ENCODE measurements around the gene EXOC3. TPM values are rescaled to one million over a fixed set of nuclear protein-coding genes. Genes with fewer than 3 reads are reported as not detected.

Gene EXOC3
- total RNA-seq, 3 donors from 2014 or later = 49.8 to 63.7 (median 53.3) TPM

DNA sequence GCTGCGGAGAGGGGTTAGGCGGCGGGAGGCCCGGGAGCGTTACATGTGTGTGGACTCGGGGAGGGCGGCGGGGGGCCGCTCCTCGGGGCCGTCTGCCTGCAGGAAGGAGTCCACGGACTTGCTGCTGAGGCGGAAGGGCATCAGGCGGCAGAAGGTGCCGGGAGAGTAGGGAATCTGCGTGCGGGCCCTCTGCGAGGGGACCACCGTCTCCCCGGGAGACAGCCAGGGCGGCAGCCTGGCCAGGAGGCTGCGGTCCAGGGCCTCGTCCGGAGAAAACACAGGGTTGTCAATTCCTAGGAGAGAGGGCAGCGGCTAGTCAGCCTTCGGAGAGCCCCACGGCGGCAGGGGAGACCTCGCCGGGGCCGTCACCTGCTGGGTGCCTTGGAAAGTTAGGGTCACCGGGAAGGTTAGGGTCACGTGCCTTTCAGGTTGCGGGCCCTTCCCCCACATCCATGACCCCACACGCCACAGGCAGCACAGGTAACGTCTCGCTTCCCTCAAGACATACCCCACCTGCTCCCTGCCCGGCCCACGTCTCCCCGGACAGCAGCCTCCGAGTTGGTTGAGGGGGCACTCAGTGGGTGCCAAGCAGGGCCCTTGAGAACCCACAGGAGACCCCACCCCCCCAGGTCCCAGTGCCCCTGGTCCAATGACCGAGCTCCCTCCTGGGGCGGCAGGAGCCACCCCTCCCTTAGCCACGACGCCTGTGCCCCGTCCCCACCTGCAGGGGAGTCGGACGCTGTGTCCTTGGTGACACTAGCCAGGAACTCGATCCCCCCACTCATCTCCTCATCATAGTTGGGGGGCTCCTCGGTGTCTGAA, 32.1 kb downstream of the EXOC3 start:
- H3K27ac ChIP-seq = no peak overlapping the region
- TF ChIP-seq, protein P1, sequence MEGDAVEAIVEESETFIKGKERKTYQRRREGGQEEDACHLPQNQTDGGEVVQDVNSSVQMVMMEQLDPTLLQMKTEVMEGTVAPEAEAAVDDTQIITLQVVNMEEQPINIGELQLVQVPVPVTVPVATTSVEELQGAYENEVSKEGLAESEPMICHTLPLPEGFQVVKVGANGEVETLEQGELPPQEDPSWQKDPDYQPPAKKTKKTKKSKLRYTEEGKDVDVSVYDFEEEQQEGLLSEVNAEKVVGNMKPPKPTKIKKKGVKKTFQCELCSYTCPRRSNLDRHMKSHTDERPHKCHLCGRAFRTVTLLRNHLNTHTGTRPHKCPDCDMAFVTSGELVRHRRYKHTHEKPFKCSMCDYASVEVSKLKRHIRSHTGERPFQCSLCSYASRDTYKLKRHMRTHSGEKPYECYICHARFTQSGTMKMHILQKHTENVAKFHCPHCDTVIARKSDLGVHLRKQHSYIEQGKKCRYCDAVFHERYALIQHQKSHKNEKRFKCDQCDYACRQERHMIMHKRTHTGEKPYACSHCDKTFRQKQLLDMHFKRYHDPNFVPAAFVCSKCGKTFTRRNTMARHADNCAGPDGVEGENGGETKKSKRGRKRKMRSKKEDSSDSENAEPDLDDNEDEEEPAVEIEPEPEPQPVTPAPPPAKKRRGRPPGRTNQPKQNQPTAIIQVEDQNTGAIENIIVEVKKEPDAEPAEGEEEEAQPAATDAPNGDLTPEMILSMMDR (IDR thresholded peaks at IDR 0.05) = no peak
- TF ChIP-seq POLR2AphosphoS5 (IDR thresholded peaks at IDR 0.05) (no peak), POLR2A (IDR thresholded peaks at IDR 0.05) (no peak)
- H3K4me1 ChIP-seq = peaks cover 0 to 6% of the 10 kb centered on the region in 2 donors
- no peaks in the 10 kb centered on the region for H3K9me3 ChIP-seq
- peak overlapping the region in 2 of 3 donors; percentile 59 to 87 for H3K4me3 ChIP-seq
- DNase-seq (ENCODE audit: low spot score in 2 of 2) = no peak
- H3K36me3 ChIP-seq = no peaks in the 10 kb centered on the region
- peaks cover 11 to 55% of the 10 kb centered on the region in 2 donors for H3K27me3 ChIP-seq
- intact Hi-C loops (cut with DNase I; ENCODE audit: low total_unique reads) = no loop called here

- H3K4me3 ChIP-seq = no peak overlapping the region
- peaks cover 14 to 61% of the 10 kb centered on the region in 2 donors for H3K27me3 ChIP-seq
- no peaks in the 10 kb centered on the region for H3K9me3 ChIP-seq
- intact Hi-C loops (cut with DNase I; ENCODE audit: low total_unique reads) = no loop called here
- TF ChIP-seq POLR2A (IDR thresholded peaks at IDR 0.05) (no peak), POLR2AphosphoS5 (IDR thresholded peaks at IDR 0.05) (no peak)
- TF ChIP-seq, protein P1 (IDR thresholded peaks at IDR 0.05) = no peak
- DNase-seq (ENCODE audit: low spot score in 2 of 2) = no peak
- H3K36me3 ChIP-seq = no peaks in the 10 kb centered on the region
- H3K27ac ChIP-seq = no peak overlapping the region
- peaks cover 0 to 6% of the 10 kb centered on the region in 2 donors for H3K4me1 ChIP-seq
These were observed 32.7 kb downstream of the EXOC3 start for GRCh38 chr5:475704-476101.

DNA sequence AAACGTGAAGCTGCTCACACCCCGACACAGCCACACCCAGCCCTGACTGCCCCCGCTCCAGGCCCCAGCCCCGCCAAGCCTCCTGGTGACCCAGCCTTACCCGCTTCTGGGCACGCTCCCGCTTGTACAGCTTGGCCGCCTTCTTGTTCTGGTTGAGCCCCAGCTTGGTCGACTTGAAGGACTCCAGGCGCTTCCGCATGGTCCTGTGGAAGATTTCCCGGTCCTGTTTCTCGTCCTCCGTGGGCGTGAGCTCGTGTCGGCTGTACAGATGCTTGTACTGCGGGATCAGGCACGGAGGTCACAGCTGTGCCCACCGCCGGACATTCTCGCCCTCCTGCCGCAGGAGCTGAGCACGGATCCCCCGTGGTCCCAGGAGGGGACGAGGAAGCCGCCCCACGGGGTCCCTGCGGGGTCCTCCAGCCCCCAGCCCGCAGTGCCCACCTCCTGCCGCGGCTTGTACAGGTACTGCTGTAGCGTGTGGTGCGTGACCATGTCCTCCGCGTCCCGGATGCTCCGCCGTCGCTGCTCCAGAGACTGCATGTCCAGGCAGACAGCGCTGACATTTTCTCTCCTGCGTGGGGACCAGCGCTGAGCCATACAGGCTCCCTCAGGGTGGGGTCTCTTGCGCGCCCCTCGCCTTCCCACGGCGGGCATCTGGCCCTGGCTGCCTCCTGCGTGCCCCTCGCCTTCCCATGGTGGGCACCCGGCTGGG, 33.3 kb downstream of the EXOC3 start:
- Histone ChIP-seq H3K27ac (no peak overlapping the region), H3K27me3 (peaks cover 14 to 67% of the 10 kb centered on the region in 2 donors), H3K9me3 (no peaks in the 10 kb centered on the region), H3K4me1 (peaks cover 0 to 6% of the 10 kb centered on the region in 2 donors), H3K4me3 (no peak overlapping the region), H3K36me3 (no peaks in the 10 kb centered on the region)
- intact Hi-C loops (cut with DNase I; ENCODE audit: low total_unique reads) = no loop called here
- no peak for DNase-seq (ENCODE audit: low spot score in 2 of 2)
- TF ChIP-seq, protein P1 (IDR thresholded peaks at IDR 0.05) = no peak
- no peak for TF ChIP-seq POLR2A (IDR thresholded peaks at IDR 0.05)
- no peak for TF ChIP-seq POLR2AphosphoS5 (IDR thresholded peaks at IDR 0.05)

- H3K27me3 ChIP-seq = peaks cover 14 to 71% of the 10 kb centered on the region in 2 donors
- peaks cover 0 to 6% of the 10 kb centered on the region in 2 donors for H3K4me1 ChIP-seq
- H3K9me3 ChIP-seq = no peaks in the 10 kb centered on the region
- intact Hi-C loops (cut with DNase I; ENCODE audit: low total_unique reads) = no loop called here
- no peak overlapping the region for H3K27ac ChIP-seq
- no peak overlapping the region for H3K4me3 ChIP-seq
- TF ChIP-seq POLR2AphosphoS5 (IDR thresholded peaks at IDR 0.05) = no peak
- TF ChIP-seq, protein P1 (IDR thresholded peaks at IDR 0.05) = no peak
- no peak for TF ChIP-seq POLR2A (IDR thresholded peaks at IDR 0.05)
- no peak for DNase-seq (ENCODE audit: low spot score in 2 of 2)
- no peaks in the 10 kb centered on the region for H3K36me3 ChIP-seq
These were observed 33.8 kb downstream of the EXOC3 start for GRCh38 chr5:476814-477175.

GRCh38 chr5:477247-477646, 34.3 kb downstream of the EXOC3 start:
- no peaks in the 10 kb centered on the region for H3K36me3 ChIP-seq
- H3K4me1 ChIP-seq = peaks cover 0 to 6% of the 10 kb centered on the region in 2 donors
- TF ChIP-seq, protein P1 (IDR thresholded peaks at IDR 0.05) = no peak
- TF ChIP-seq POLR2AphosphoS5 (IDR thresholded peaks at IDR 0.05) (no peak), POLR2A (IDR thresholded peaks at IDR 0.05) (no peak)
- H3K27me3 ChIP-seq = peaks cover 14 to 75% of the 10 kb centered on the region in 2 donors
- DNase-seq (ENCODE audit: low spot score in 2 of 2) = no peak
- no peak overlapping the region for H3K27ac ChIP-seq
- intact Hi-C loops (cut with DNase I; ENCODE audit: low total_unique reads) = no loop called here
- H3K9me3 ChIP-seq = no peaks in the 10 kb centered on the region
- no peak overlapping the region for H3K4me3 ChIP-seq

All from breast epithelium (tissue), 4 donors.